Brain microvascular endothelial cell (primary cell): ENCODE data around the gene TRIP12.

ENCODE experiments used
- DNase-seq: peaks from one replicate; pipeline ENCODE4 v3.0.0-alpha.2; 2020
- H3K27ac ChIP-seq: fragments of 250-450 bp; sonication (Bioruptor Pico); 2 replicates; pipeline ENCODE4 v1.5.1; 2020; ENCODE audit warnings: mild to moderate bottlenecking, moderate library complexity
- H3K27me3 ChIP-seq: fragments of 250-450 bp; sonication (Bioruptor Pico); replicated peaks from 2 replicates; pipeline ENCODE4 v1.5.1; 2020; ENCODE audit warnings: mild to moderate bottlenecking
- H3K36me3 ChIP-seq: fragments of 250-450 bp; sonication (Bioruptor Pico); replicated peaks from 2 replicates; pipeline ENCODE4 v1.5.1; 2020; ENCODE audit warnings: mild to moderate bottlenecking
- H3K4me3 ChIP-seq: 2 replicates; pipeline ENCODE4 v1.5.1; 2011; ENCODE audit warnings: low read depth, mild to moderate bottlenecking, control low read depth, low read length, moderate library complexity
- CTCF ChIP-seq: IDR thresholded peaks from 2 replicates; pipeline ENCODE4 v1.5.1; 2011; ENCODE audit warnings: low read depth, mild to moderate bottlenecking, moderate library complexity, low read length, control low read depth, inconsistent platforms; ENCODE audit errors: missing control alignments
- in situ Hi-C: cut with HindIII; loops from 2 replicates; pipeline ENCODE4 v1.10.0; 2017; ENCODE audit warnings: low sequenced_read_pairs, low pct_ligation_motif_present

The TRIP12 gene

GRCh38 chr2:229779650-229780049 is 142.2 kb downstream of the TRIP12 start:
- no peaks in the 10 kb centered on the region for H3K27me3 ChIP-seq
- no peak overlapping the region for H3K4me3 ChIP-seq
- in situ Hi-C loops, result no loop called here
- no peak for DNase-seq
- peaks cover 18% of the 10 kb centered on the region for H3K36me3 ChIP-seq
- no peak overlapping the region for H3K27ac ChIP-seq
- no peak for TF ChIP-seq CTCF

- DNase-seq, result no peak
- peaks cover 29% of the 10 kb centered on the region for H3K36me3 ChIP-seq
- no peak overlapping the region for H3K4me3 ChIP-seq
- no peak overlapping the region for H3K27ac ChIP-seq
- H3K27me3 ChIP-seq, result no peaks in the 10 kb centered on the region
- no peak for TF ChIP-seq CTCF
- in situ Hi-C loops, result no loop called here
Measured at GRCh38 chr2:229777716-229778115, 144.1 kb downstream of the TRIP12 start.

GRCh38 chr2:229775614-229776313 is 146.0 kb downstream of the TRIP12 start:
- DNase-seq, result no peak
- Histone ChIP-seq H3K27me3 (no peaks in the 10 kb centered on the region), H3K4me3 (no peak overlapping the region), H3K36me3 (peaks cover 45% of the 10 kb centered on the region), H3K27ac (no peak overlapping the region)
- TF ChIP-seq CTCF, result no peak
- in situ Hi-C loops, result no loop called here

GRCh38 chr2:229774237-229774636 is 147.6 kb downstream of the TRIP12 start:
- no peak for DNase-seq
- peaks cover 58% of the 10 kb centered on the region for H3K36me3 ChIP-seq

GRCh38 chr2:229768235-229768634 is 153.6 kb downstream of the TRIP12 start:
- in situ Hi-C loops, result no loop called here
- H3K27ac ChIP-seq, result no peak overlapping the region
- TF ChIP-seq CTCF, result no peak
- H3K27me3 ChIP-seq, result no peaks in the 10 kb centered on the region
- no peak overlapping the region for H3K4me3 ChIP-seq
- H3K36me3 ChIP-seq, result peaks cover 63% of the 10 kb centered on the region
- no peak for DNase-seq

More at GRCh38 chr2:229774237-229774636, 147.6 kb downstream of the TRIP12 start:
- Histone ChIP-seq H3K27ac (no peak overlapping the region), H3K27me3 (no peaks in the 10 kb centered on the region), H3K4me3 (no peak overlapping the region)
- in situ Hi-C loops, result no loop called here
- TF ChIP-seq CTCF, result no peak

GRCh38 chr2:229765721-229766120 is 156.1 kb downstream of the TRIP12 start:
- DNase-seq, result no peak
- in situ Hi-C loops, result no loop called here
- H3K27me3 ChIP-seq, result no peaks in the 10 kb centered on the region
- H3K4me3 ChIP-seq, result no peak overlapping the region
- H3K36me3 ChIP-seq, result peaks cover 44% of the 10 kb centered on the region
- no peak overlapping the region for H3K27ac ChIP-seq
- no peak for TF ChIP-seq CTCF
